ENCODE measurements around the gene MINK1. TPM values are rescaled to one million over a fixed set of nuclear protein-coding genes. Genes with fewer than 3 reads are reported as not detected.

Gene MINK1
- total RNA-seq, 1 experiment from 2014 or later = 68.8 TPM

GRCh38 chr17:4806456-4806776, 26.7 kb upstream of the MINK1 start:
- H3K4me3 Mint-ChIP-seq = peak overlapping the region; percentile 69 to 82
- no peaks in the 10 kb centered on the region; the same call in 1 of the 2 replicates for H3K27me3 Mint-ChIP-seq (ENCODE audit: low read depth)
- no peak overlapping the region for H2BK5ac ChIP-seq (ENCODE audit: insufficient read length, low read length)
- peaks cover 15 to 16% of the 10 kb centered on the region in 2 experiments for H3K4me1 Mint-ChIP-seq
- H3K9me3 ChIP-seq (ENCODE audit: control insufficient read depth, low read depth, low read length) = no peaks in the 10 kb centered on the region
- no peaks in the 10 kb centered on the region for H3K9me3 Mint-ChIP-seq
- H2AK5ac ChIP-seq (ENCODE audit: insufficient read length, low read length) = no peak overlapping the region
- H3K27ac Mint-ChIP-seq = no peak overlapping the region
- no peak overlapping the region for H2AFZ ChIP-seq (ENCODE audit: low read length)
- no peak overlapping the region for H3K9ac ChIP-seq (ENCODE audit: extremely low read depth, insufficient read length, low read length)
- H2BK12ac ChIP-seq (ENCODE audit: insufficient read length, low read depth, low read length) = no peak overlapping the region
- H2BK120ac ChIP-seq (ENCODE audit: low read depth, low read length, poor library complexity, severe bottlenecking) = no peak overlapping the region
- H3K14ac ChIP-seq (ENCODE audit: insufficient read depth, low read length) = no peak overlapping the region
- peak overlapping the region; percentile 26 for H3K4me2 ChIP-seq (ENCODE audit: insufficient read depth, insufficient read length, low read length)
- no peak overlapping the region for H3K56ac ChIP-seq (ENCODE audit: insufficient read length, low read depth, low read length)
- no peak overlapping the region for H3K27ac ChIP-seq (ENCODE audit: insufficient read length, low read depth, low read length)
- H4K5ac ChIP-seq (ENCODE audit: insufficient read length, low read depth, low read length) = no peak overlapping the region
- H3T11ph ChIP-seq (ENCODE audit: low read length) = no peak overlapping the region
- no peaks in the 10 kb centered on the region for H3K4me1 ChIP-seq (ENCODE audit: insufficient read depth, low read length)
- H3K4ac ChIP-seq (ENCODE audit: low read depth, low read length) = no peak overlapping the region
- no CpG with 5 or more reads among the region's 16 CpGs for WGBS (ENCODE audit: extremely low coverage, insufficient read length, low lambda C conversion rate)
- H4K8ac ChIP-seq (replicated peaks; ENCODE audit: insufficient read length, low read depth, low read length) = no peak overlapping the region
- TF ChIP-seq CTCF (conservative IDR thresholded peaks at IDR 0.05) = no peak
- no peaks in the 10 kb centered on the region for H3K79me1 ChIP-seq (ENCODE audit: insufficient read depth, low read depth, low read length, poor library complexity, severe bottlenecking)
- H4K20me1 ChIP-seq (ENCODE audit: control insufficient read depth, insufficient read depth, insufficient read length) = no peaks in the 10 kb centered on the region
- no peak overlapping the region for H4K91ac ChIP-seq (ENCODE audit: insufficient read length, low read depth, low read length)
- peaks cover 5% of the 10 kb centered on the region for H3K23me2 ChIP-seq (ENCODE audit: insufficient read length, low read depth, low read length, poor library complexity, severe bottlenecking)
- DNase-seq = no peak
- H2BK20ac ChIP-seq (ENCODE audit: low read depth, low read length, poor library complexity, severe bottlenecking) = no peak overlapping the region
- no peak overlapping the region for H3K23ac ChIP-seq (ENCODE audit: insufficient read length, low read depth, low read length)
- H3K18ac ChIP-seq (ENCODE audit: insufficient read length, low read depth, low read length) = no peak overlapping the region
- no peak overlapping the region for H2BK15ac ChIP-seq (ENCODE audit: low read depth, low read length)
- H3K36me3 Mint-ChIP-seq (ENCODE audit: insufficient read depth in 1 of 3, low read depth in 3 of 3) = peaks cover 14 to 29% (median 27%) of the 10 kb centered on the region in 3 experiments; a peak in 6 of 7 replicates
- H3K27me3 ChIP-seq (ENCODE audit: insufficient read depth, low read length) = no peaks in the 10 kb centered on the region
- H3K79me2 ChIP-seq (ENCODE audit: insufficient read depth, low read length) = no peaks in the 10 kb centered on the region
